GM12878 (cell line): Measurements from ENCODE around the gene SAP30L. TPM values are rescaled to one million over a fixed set of nuclear protein-coding genes. Genes with fewer than 3 reads are reported as not detected.
A peak's percentile ranks its signal among the peaks of the same experiment; 100 is the strongest.

ENCODE experiments used
- ATF3 ChIP-seq: IDR thresholded peaks from 2 replicates; pipeline ENCODE4 v1.6.1; 2011; ENCODE audit warnings: low read depth, mild to moderate bottlenecking, low read length, moderate library complexity, borderline replicate concordance; ENCODE audit errors: extremely low read depth
- BMI1 ChIP-seq: fragments of 450-650 bp; IDR thresholded peaks from 2 replicates; pipeline ENCODE4 v1.6.1; 2016; ENCODE audit warnings: mild to moderate bottlenecking, moderate library complexity, borderline replicate concordance
- CBX5 ChIP-seq: sonication (generic); IDR thresholded peaks from 2 replicates; pipeline ENCODE4 v1.6.1; 2016; ENCODE audit warnings: low read depth, moderate library complexity, mild to moderate bottlenecking, inconsistent platforms
- CHD2 ChIP-seq: IDR thresholded peaks from 2 replicates; pipeline ENCODE4 v1.6.1; 2011; ENCODE audit warnings: low read depth, low read length, improper control_type of control experiment, borderline replicate concordance
- FOXM1 ChIP-seq: IDR thresholded peaks from 2 replicates; pipeline ENCODE4 v1.6.1; 2012; ENCODE audit warnings: low read depth, mild to moderate bottlenecking, inconsistent platforms, low read length, moderate library complexity
- HDAC6 ChIP-seq: fragments of 200-600 bp; sonication (generic); IDR thresholded peaks from one replicate; pipeline ENCODE4 v1.8.0; 2017; ENCODE audit warnings: antibody characterized with exemption; ENCODE audit not compliant: unreplicated experiment
- IRF4 ChIP-seq: IDR thresholded peaks from 2 replicates; pipeline ENCODE4 v1.6.1; 2011; ENCODE audit warnings: low read depth, low read length
- JUNB ChIP-seq: IDR thresholded peaks from 2 replicates; pipeline ENCODE4 v1.6.1; 2016; ENCODE audit warnings: antibody characterized with exemption, mild to moderate bottlenecking
- MYC ChIP-seq: IDR thresholded peaks from 2 replicates; pipeline ENCODE4 v1.6.1; 2011; ENCODE audit warnings: mild to moderate bottlenecking, low read length, moderate library complexity, inconsistent platforms; ENCODE audit not compliant: insufficient read depth, insufficient replicate concordance, insufficient read length, severe bottlenecking
- NFYB ChIP-seq: IDR thresholded peaks from 2 replicates; pipeline ENCODE4 v1.6.1; 2011; ENCODE audit warnings: low read depth, mild to moderate bottlenecking, low read length, improper control_type of control experiment, moderate library complexity; ENCODE audit not compliant: insufficient read depth
- NR2C2 ChIP-seq: IDR thresholded peaks from 2 replicates; pipeline ENCODE4 v1.6.1; 2011; ENCODE audit warnings: borderline replicate concordance, low read depth; ENCODE audit not compliant: control insufficient read depth, insufficient read length
- POLR2AphosphoS2 ChIP-seq: IDR thresholded peaks from 2 replicates; pipeline ENCODE4 v1.6.1; 2011; ENCODE audit warnings: low read depth, mild to moderate bottlenecking, low read length, improper control_type of control experiment, moderate library complexity
- RCOR1 ChIP-seq: conservative IDR thresholded peaks from 2 replicates; pipeline ENCODE4 v1.6.1; 2012; ENCODE audit warnings: low read depth, low read length, improper control_type of control experiment
- RELB ChIP-seq: fragments of 450-650 bp; IDR thresholded peaks from 2 replicates; pipeline ENCODE4 v1.6.1; 2017; ENCODE audit warnings: low read depth, mild to moderate bottlenecking, moderate library complexity
- SMAD5 ChIP-seq: IDR thresholded peaks from 2 replicates; pipeline ENCODE4 v1.6.1; 2016; ENCODE audit warnings: antibody characterized with exemption, low read depth
- SUPT20H ChIP-seq: IDR thresholded peaks from 2 replicates; pipeline ENCODE4 v1.6.1; 2011; ENCODE audit warnings: low read depth, mild to moderate bottlenecking, low read length, moderate library complexity, borderline replicate concordance; ENCODE audit not compliant: control insufficient read depth
- TARDBP ChIP-seq: IDR thresholded peaks from 2 replicates; pipeline ENCODE4 v1.6.1; 2016; ENCODE audit warnings: borderline replicate concordance
- ZNF24 ChIP-seq: fragments of 450-650 bp; IDR thresholded peaks from 2 replicates; pipeline ENCODE4 v1.6.1; 2017; ENCODE audit warnings: antibody characterized with exemption, mild to moderate bottlenecking
- polyA plus RNA-seq, 11 experiments: library from polyadenylated mRNA; depleted of rRNA in 4 of 11; unstranded in 6 of 11; stranded (reverse) in 5 of 11; fragments of >200 nt; fragmentation: Nextera tagmentation in 4 of 11; fragmentation: Illumina TruSeq in 1 of 11; extraction: Ambion mirVana in 4 of 11; extraction: Trizol in 1 of 11; gene quantifications; 1 replicate in 1 of 11; 2 replicates in 10 of 11; pipeline versions ENCODE4 v1.2.1 to v1.2.3, GENCODE V29; 2011 to 2016; ENCODE audit warnings: inconsistent platforms in 2 of 11, missing spikeins in 2 of 11, low read depth in 1 of 11
- total RNA-seq, 4 experiments: library from RNA; depleted of rRNA in 3 of 4; stranded (reverse); fragments of >200 nt in 3 of 4; fragmentation: Illumina TruSeq in 1 of 4; extraction: Trizol in 1 of 4; gene quantifications; 2 replicates each; pipeline versions ENCODE4 v1.2.1 to v1.2.3, GENCODE V29; 2013 to 2021
- TF ChIP-seq, protein P1 (sequence below): fragments of 450-650 bp; IDR thresholded peaks from 2 replicates; pipeline ENCODE4 v1.6.1; 2017; ENCODE audit warnings: mild to moderate bottlenecking, moderate library complexity
- TF ChIP-seq, protein P2 (sequence below): fragments of 450-650 bp; formaldehyde crosslinking; IDR thresholded peaks from 2 replicates; pipeline ENCODE4 v1.4.0; 2020; ENCODE audit warnings: mild to moderate bottlenecking, moderate library complexity

Gene SAP30L
- total and polyA plus RNA-seq, 10 of the 15 experiments (the other 5 are each of a cell fraction or from before 2014, with no cell fraction given) = 2.4 to 36.8 (median 15.7) TPM

- TF ChIP-seq, protein P1, sequence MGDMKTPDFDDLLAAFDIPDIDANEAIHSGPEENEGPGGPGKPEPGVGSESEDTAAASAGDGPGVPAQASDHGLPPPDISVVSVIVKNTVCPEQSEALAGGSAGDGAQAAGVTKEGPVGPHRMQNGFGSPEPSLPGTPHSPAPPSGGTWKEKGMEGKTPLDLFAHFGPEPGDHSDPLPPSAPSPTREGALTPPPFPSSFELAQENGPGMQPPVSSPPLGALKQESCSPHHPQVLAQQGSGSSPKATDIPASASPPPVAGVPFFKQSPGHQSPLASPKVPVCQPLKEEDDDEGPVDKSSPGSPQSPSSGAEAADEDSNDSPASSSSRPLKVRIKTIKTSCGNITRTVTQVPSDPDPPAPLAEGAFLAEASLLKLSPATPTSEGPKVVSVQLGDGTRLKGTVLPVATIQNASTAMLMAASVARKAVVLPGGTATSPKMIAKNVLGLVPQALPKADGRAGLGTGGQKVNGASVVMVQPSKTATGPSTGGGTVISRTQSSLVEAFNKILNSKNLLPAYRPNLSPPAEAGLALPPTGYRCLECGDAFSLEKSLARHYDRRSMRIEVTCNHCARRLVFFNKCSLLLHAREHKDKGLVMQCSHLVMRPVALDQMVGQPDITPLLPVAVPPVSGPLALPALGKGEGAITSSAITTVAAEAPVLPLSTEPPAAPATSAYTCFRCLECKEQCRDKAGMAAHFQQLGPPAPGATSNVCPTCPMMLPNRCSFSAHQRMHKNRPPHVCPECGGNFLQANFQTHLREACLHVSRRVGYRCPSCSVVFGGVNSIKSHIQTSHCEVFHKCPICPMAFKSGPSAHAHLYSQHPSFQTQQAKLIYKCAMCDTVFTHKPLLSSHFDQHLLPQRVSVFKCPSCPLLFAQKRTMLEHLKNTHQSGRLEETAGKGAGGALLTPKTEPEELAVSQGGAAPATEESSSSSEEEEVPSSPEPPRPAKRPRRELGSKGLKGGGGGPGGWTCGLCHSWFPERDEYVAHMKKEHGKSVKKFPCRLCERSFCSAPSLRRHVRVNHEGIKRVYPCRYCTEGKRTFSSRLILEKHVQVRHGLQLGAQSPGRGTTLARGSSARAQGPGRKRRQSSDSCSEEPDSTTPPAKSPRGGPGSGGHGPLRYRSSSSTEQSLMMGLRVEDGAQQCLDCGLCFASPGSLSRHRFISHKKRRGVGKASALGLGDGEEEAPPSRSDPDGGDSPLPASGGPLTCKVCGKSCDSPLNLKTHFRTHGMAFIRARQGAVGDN = no peak
- no peak for TF ChIP-seq JUNB
- TF ChIP-seq ATF3 = no peak
- TF ChIP-seq NR2C2 = no peak
- no peak; the same call in 1 of the 2 replicates for TF ChIP-seq BMI1
- peak; percentile 47; the same call in 1 of the 2 replicates for TF ChIP-seq RELB
- 0 out of 2 replicates have a peak, but pooled peaks have one; percentile 70 for TF ChIP-seq SMAD5
- peak; percentile 27; the same call in 1 of the 2 replicates for TF ChIP-seq POLR2AphosphoS2
- TF ChIP-seq, protein P2, sequence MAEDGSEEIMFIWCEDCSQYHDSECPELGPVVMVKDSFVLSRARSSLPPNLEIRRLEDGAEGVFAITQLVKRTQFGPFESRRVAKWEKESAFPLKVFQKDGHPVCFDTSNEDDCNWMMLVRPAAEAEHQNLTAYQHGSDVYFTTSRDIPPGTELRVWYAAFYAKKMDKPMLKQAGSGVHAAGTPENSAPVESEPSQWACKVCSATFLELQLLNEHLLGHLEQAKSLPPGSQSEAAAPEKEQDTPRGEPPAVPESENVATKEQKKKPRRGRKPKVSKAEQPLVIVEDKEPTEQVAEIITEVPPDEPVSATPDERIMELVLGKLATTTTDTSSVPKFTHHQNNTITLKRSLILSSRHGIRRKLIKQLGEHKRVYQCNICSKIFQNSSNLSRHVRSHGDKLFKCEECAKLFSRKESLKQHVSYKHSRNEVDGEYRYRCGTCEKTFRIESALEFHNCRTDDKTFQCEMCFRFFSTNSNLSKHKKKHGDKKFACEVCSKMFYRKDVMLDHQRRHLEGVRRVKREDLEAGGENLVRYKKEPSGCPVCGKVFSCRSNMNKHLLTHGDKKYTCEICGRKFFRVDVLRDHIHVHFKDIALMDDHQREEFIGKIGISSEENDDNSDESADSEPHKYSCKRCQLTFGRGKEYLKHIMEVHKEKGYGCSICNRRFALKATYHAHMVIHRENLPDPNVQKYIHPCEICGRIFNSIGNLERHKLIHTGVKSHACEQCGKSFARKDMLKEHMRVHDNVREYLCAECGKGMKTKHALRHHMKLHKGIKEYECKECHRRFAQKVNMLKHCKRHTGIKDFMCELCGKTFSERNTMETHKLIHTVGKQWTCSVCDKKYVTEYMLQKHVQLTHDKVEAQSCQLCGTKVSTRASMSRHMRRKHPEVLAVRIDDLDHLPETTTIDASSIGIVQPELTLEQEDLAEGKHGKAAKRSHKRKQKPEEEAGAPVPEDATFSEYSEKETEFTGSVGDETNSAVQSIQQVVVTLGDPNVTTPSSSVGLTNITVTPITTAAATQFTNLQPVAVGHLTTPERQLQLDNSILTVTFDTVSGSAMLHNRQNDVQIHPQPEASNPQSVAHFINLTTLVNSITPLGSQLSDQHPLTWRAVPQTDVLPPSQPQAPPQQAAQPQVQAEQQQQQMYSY (CRISPR knock-in tag) = no peak
- no peak for TF ChIP-seq SUPT20H
- no peak for TF ChIP-seq MYC
- TF ChIP-seq FOXM1 = no peak
- TF ChIP-seq TARDBP = no peak
- no peak for TF ChIP-seq HDAC6
- no peak for TF ChIP-seq ZNF24
- TF ChIP-seq CHD2 = peak; percentile 92
- no peak for TF ChIP-seq RCOR1
- 0 out of 2 replicates have a peak, but pooled peaks have one; percentile 46 for TF ChIP-seq IRF4
- peak; percentile 96 for TF ChIP-seq NFYB
- no peak for TF ChIP-seq CBX5
These were observed at the start of gene SAP30L (continued) for GRCh38 chr5:154445422-154446194.
